Cortex of kidney (tissue), 1 donor: ENCODE results near the gene SIN3B.

Experiments
- DNase-seq: peaks from one replicate; lab custom pipeline; 2025; lab: John Stamatoyannopoulos, UW

Gene SIN3B

GRCh38 chr19:16889366-16889882 lies 60.2 kb downstream of the SIN3B start:
- no peak for DNase-seq

- no peak for DNase-seq
These were observed 60.8 kb downstream of the SIN3B start for GRCh38 chr19:16889883-16890460.

DNA sequence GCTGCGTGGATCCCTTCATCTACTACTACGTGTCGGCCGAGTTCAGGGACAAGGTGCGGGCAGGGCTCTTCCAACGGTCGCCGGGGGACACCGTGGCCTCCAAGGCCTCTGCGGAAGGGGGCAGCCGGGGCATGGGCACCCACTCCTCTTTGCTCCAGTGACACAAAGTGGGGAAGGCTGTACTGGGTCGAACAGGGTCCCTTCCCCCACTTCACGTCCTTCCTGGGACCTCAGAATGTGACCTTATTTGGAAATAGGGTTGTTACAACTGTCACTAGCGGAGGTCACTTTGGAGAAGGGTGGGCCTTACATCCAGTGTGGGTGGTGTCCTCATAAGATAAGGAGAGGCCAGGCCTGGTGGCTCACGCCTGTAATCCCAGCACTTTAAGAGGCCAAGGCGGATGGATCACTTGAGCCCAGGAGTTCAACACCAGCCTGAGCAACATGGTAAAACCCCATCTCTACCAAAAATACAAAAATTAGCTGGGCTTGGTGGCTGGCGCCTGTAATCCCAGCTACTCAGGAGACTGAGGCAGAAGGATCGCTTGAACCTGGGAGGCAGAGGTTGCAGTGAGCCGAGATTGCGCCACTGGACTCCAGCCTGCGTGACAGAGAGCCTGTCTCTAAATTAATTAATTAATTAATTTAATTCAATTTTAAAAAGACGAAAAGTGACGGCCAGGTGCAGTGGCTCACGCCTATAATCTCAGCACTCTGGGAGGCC lies 61.4 kb downstream of the SIN3B start:
- no peak for DNase-seq

DNA sequence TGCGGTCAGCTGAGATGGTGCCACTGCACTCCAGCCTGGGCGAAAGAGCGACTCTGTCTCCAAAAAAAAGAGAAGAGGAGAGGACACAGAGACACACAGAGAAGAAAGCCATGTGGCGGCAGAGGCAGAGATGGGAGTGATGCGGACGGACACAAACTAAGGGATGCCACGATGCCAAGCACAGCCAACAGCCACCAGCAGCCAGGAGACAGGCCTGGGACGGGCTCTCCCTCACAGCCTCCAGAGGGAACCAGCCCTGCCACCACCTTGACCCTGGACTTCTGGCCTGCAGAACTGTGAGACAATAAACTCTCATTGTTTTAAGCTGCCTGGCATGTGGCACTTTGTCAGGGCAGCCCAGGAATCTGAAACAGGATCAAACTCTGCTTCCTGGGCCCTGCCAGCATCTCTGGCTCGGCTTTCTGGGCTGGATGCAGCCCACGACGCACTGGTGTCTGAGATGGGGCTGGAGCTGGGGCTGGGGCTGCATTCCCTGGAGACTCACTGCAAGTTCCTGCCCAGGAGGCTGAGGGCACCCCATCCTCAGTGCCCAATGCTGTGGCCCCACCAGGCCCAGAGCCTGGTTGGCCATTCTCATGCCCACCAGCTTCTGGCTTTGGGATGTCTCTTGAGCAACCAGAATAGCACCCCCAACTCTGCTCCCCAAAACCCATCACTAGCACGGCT lies 62.6 kb downstream of the SIN3B start:
- no peak for DNase-seq

DNA sequence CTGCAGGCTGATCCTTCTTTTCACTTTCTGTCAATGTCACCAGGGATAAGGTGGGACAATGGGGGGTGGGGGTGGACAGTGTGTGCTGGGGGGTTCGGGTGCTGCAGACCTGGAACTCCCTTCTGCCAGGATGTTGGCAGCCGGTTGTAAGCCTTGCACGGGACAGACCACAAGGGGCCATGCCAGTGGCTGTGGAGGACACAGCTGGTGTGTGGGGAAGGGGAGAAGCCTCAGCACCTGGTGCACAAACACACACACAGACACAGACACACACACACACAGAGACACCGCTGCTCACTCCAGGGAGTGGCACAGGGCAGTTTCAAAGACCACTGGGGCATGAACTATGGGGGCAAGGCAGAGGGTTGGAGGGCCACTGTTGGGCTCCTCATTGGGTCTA lies 63.2 kb downstream of the SIN3B start:
- no peak for DNase-seq

DNA sequence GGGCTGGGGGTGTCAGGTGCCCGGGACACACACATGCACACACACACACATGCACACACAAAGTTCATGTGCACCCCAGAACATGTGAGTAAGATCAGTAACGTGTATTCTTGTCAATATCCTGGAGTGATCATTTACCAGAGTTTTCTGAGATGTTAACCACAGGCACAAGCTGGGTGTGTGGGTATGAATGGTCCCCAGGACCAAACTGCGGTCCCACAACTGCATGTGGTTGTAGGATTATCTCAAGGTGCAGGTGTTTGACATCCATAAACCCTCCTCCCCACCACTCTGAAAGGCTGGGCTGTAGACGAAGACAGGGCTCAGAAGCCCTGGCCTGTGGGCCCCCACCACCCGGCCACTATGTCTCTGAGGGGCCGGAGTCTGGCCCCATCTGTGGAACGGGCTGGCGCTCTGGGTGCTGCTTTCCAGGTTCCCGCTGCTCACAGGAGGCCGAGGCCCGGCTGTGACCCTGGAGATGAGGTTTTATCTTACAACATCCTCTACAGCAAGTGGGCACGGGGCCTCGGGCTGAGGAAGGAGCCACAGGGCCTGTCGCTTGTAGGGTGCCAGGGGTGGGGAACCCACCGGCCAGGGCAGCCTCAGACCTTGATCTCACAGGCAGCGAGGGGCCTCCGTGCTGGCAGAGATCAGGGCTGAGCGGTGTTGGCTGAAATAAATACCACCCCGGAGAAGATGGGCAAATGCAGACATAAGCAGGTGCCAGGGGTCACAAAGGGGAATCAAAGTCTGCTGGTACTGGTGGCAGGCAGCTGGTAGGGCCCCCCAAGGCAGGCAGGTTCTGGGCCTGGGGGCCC lies 63.9 kb downstream of the SIN3B start:
- DNase-seq = no peak

DNA sequence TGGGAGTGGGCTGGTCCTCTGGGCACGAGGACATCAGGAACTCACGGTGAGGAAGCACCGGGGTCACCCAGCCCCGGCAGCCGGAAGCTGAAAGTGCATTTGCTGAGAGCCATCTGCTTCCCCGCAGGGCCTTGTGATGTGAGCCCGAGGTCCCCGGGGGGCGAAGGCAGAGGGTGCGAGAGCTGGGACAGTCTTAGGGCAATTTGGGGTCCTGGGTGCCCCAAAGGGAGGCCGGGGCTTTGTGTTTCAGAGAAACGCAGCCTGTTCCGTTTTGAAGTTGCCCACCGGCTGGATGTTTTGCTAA lies 64.4 kb downstream of the SIN3B start:
- DNase-seq = no peak

DNA sequence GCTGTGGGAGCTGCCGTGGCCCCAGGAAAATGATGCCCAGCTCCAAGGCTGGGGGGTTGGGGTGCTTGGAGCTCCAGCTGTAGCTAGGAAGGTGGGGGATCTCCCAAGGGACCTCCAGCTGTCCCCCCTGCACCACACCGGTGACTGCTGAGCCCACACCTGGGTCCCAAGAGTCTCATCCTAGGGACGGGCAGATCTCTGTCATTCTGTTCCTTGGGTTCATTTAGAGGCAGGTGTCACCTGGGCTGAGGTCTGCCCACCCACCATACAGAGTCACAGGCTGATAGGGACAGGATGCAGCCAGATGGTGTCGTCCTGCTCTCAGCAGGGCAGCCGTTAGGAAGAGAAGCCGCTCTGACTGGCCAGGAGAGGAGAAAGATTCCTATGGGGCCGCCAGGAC lies 64.9 kb downstream of the SIN3B start:
- DNase-seq = no peak

GRCh38 chr19:16895467-16896145 lies 66.4 kb downstream of the SIN3B start:
- no peak for DNase-seq

- no peak for DNase-seq
These were observed 67.2 kb downstream of the SIN3B start for GRCh38 chr19:16896146-16897028.

DNA sequence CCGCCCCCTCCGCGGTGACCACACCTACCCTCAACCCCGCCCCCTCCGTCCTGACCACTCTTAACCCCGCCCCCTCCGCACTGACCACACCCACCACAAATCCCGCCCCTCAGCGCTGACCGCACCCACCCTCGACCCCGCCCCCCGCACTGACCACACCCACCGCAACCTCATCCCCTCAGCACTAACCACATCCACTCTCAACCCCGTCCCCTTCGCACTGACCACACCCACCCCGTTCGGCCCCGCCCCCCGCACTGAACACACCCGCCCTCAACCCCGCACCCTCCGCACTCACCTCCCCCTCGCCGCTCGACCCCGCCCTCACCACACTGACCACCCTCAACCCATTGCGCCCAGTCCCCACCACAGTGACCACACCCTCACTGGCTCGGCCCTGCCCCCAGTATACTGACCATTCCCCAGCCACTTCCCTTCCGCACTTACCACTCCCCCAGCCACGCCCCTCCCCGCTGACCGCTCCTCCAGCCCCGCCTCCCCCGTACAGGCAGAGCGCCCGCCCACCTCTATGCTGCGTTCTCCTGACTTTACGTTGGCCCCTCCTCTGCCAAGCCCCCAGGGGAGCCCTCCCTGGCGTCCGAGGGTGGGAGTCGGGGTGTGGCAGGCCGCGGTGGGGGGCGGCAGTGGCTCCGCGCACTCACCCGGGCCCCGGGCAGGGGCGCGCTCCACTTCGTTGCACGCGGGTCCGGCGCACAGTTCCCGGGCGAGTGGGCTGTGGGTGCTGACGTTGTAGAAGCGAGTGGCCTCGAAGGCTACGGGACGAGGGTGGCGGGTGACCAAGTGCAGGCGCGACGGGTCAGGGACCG lies 68.0 kb downstream of the SIN3B start:
- no peak for DNase-seq

- no peak for DNase-seq
These were observed 68.6 kb downstream of the SIN3B start for GRCh38 chr19:16897856-16898161.

GRCh38 chr19:16898361-16899015 lies 69.3 kb downstream of the SIN3B start:
- DNase-seq = no peak

DNA sequence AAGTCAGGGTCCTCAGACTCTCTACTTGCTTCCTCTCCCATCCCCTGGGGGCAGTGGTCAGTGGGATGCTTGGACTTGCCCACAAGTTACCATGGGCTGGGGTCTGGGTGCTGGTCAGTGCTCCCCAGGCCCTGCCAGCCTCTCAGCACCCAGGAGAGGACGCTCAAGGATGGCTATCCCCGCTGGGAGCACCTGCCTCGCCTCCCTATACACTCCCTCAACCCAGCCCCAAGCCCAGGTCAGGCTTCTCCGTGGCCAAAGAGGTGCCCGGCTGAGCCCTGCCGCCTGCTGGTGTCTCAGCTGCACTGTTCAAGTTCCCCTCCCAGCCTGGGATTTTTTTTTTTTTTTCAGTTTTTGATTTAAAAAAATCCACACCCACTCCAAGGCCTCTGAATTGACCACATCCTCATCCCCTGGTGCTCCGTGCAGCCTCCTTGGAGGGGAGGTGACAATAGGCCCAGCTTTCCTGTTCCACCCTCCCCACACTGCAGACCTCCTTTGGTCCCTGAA lies 70.4 kb downstream of the SIN3B start:
- no peak for DNase-seq

DNA sequence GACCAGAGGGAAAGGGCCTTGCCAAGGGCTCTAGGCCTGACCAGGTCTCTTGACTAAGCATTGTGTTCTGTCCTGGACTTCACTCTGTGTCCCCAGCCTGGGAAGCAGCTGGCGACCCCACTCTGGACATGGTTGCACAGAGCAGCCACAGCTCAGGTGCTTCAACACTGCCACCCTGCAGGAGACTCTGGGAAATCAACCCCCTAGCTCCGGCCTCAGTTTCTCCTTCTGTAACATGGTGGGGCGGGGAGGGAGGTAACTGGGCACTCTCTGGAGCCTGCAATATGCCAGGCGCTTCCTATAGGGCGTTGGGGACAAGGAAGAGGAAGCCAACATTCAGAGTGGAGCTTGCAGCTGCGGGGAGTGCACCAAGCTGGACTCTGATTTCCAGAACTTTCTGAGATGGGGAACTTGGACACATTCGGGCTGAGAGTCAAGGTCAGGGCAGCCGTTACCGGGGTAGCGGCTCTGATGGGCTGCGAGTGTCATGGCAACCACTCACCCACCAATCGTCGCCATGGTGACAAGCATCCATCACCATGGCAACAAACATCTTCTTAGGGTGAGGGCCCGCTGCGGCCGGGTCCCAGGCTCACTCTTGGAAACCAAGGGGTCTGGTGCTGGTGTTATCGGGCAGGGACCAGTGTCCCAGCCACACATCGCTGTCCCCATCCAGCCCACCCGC lies 72.4 kb downstream of the SIN3B start:
- DNase-seq = no peak

DNA sequence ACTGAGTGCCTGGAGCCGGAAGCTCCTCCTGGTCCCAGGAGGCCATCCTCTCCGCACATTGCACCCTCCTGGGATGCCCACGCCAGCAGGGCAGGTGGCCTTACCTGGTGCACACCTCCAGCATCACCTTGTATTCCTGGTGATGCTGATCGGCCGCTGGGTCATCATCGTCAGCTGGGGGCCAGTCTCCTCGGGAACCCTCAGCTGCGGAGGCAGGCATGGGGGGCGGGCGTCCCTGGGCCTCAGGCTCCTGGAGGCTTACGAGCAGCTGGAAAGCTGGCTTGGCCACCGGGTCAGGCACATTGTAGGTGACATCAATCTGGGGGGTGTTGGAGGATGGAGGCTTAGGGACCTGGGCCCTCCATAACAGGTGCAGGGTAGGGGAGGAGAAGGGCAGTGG lies 73.3 kb downstream of the SIN3B start:
- no peak for DNase-seq

- DNase-seq = no peak
These were observed 74.1 kb downstream of the SIN3B start for GRCh38 chr19:16903347-16903746.

GRCh38 chr19:16904599-16904998 lies 75.4 kb downstream of the SIN3B start:
- no peak for DNase-seq

DNA sequence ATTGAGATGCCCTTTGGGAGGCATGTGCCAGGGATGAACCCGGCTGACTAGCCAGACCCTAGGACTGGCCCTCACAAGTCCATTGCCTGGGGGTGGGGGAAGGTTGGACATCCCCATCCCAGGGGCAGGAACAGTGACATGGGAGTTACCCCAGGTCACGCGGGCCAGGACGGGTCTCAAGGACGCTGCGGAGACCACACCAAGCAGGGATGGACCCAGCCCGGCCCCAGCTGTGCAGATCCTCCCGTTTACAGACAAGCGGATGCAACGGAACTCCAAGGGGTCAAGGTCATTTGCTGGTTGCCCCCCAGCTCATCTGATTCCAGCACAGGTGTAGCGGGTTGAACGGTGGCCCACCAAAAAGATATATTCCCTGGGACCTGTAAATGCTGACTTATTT lies 79.6 kb downstream of the SIN3B start:
- DNase-seq = no peak
